ENCODE measurements around the gene MRFAP1.
A peak's percentile ranks its signal among the peaks of the same experiment; 100 is the strongest.

- TF ChIP-seq POLR2AphosphoS5 (IDR thresholded peaks at IDR 0.05) (peak in 1 of 2 donors; percentile 56), EP300 (IDR thresholded peaks at IDR 0.05) (no peak), CTCF (IDR thresholded peaks at IDR 0.05) (no peak)
Measured at GRCh38 chr4:6641164-6641970, 882 bp downstream of the MRFAP1 start.
